HepG2 (cell line): ENCODE data around the gene SLC6A7. TPM values are rescaled to one million over a fixed set of nuclear protein-coding genes. Genes with fewer than 3 reads are reported as not detected.
A peak's percentile ranks its signal among the peaks of the same experiment; 100 is the strongest.

Experiments used
- ATAC-seq: fragments of 200-7000 bp; cut with Tn5 transposase; 3 replicates; pipeline ENCODE4 v1.9.1; 2020; ENCODE audit warnings: mild to moderate bottlenecking, moderate library complexity
- BruUV-seq: library from RNA; stranded (reverse); fragments of 400-500 nt; replicated peaks from 2 replicates; lab custom pipeline; 2021; lab: Mats Ljungman, UMichigan
- CTCF ChIA-PET: fragments of 300-600 bp; formaldehyde crosslinking; extraction: SDS; loops from one replicate; lab custom pipeline; 2021; ENCODE audit warnings: low total read pairs, inconsistent platforms, low intra/inter-chr PET ratio; lab: Yijun Ruan, JAX
- POLR2A ChIA-PET: fragments of 350-600 bp; sonication (Branson Sonifier 250); formaldehyde crosslinking; loops from one replicate; lab custom pipeline; 2020; ENCODE audit warnings: antibody characterized with exemption, inconsistent platforms; lab: Yijun Ruan, JAX
- DNase-seq: peaks from one replicate; pipeline ENCODE4 v3.0.0-alpha.2; 2015; ENCODE audit warnings: low spot score
- FAIRE-seq: peaks from 3 replicates; lab custom pipeline; 2011; peaks lifted over from hg19 to GRCh38; lab: Jason Lieb, UNC
- H2AFZ ChIP-seq: one replicate; pipeline ENCODE4 v1.6.1; 2011; ENCODE audit warnings: low read length, inconsistent platforms
- H3K27ac ChIP-seq: fragments of 300-600 bp; 3 replicates; pipeline ENCODE4 v1.8.0; 2011; ENCODE audit warnings: mixed run types, mild to moderate bottlenecking, mixed read lengths, low read length, inconsistent platforms; ENCODE audit not compliant: insufficient read depth; ENCODE audit errors: extremely low read length
- H3K27me3 ChIP-seq, 2 experiments: fragments of 200-600 bp in 1 of 2; 2 replicates in 1 of 2; 3 replicates in 1 of 2; pipeline versions ENCODE4 v1.6.0 to v1.8.0; 2011; ENCODE audit warnings: low read length in 2 of 2, mild to moderate bottlenecking in 2 of 2, moderate library complexity in 2 of 2, inconsistent platforms in 1 of 2; ENCODE audit not compliant: insufficient read depth in 2 of 2, control insufficient read depth in 1 of 2
- H3K36me3 ChIP-seq, 2 experiments: fragments of 200-600 bp in 1 of 2; replicated peaks in 1 of 2; 2 replicates in 1 of 2; 3 replicates in 1 of 2; pipeline versions ENCODE4 v1.5.1 to v1.8.0; 2011; ENCODE audit warnings: low read length in 2 of 2, inconsistent platforms in 1 of 2; ENCODE audit not compliant: insufficient read depth in 2 of 2, control insufficient read depth in 1 of 2
- H3K4me1 ChIP-seq: 2 replicates; pipeline ENCODE4 v1.5.1; 2012; ENCODE audit warnings: low read length, inconsistent platforms; ENCODE audit not compliant: insufficient read depth
- H3K4me2 ChIP-seq: 2 replicates; pipeline ENCODE4 v1.6.0; 2011; ENCODE audit warnings: low read depth, low read length, inconsistent platforms
- H3K4me3 ChIP-seq, 3 experiments: fragments of 200-600 bp in 1 of 3; sonication (generic), shearing (Covaris generic) in 1 of 3; replicated peaks in 1 of 3; 2 replicates each; pipeline ENCODE4 v1.5.1; 2011 to 2016; ENCODE audit warnings: low read length in 3 of 3, inconsistent platforms in 2 of 3, low read depth in 2 of 3, mild to moderate bottlenecking in 2 of 3, control low read depth in 1 of 3, mixed read lengths in 1 of 3; ENCODE audit not compliant: insufficient read depth in 1 of 3
- H3K79me2 ChIP-seq: one replicate; pipeline ENCODE4 v1.6.1; 2011; ENCODE audit warnings: low read length, inconsistent platforms; ENCODE audit not compliant: insufficient read depth
- H3K9ac ChIP-seq: 2 replicates; pipeline ENCODE4 v1.6.0; 2011; ENCODE audit warnings: mild to moderate bottlenecking, low read depth, low read length, inconsistent platforms; ENCODE audit not compliant: insufficient read depth
- H3K9me3 ChIP-seq: 2 replicates; pipeline ENCODE4 v1.5.1; 2012; ENCODE audit warnings: mild to moderate bottlenecking, low read length
- H4K20me1 ChIP-seq: 2 replicates; pipeline ENCODE4 v1.6.0; 2011; ENCODE audit warnings: inconsistent platforms, mild to moderate bottlenecking, low read length, moderate library complexity; ENCODE audit not compliant: insufficient read depth
- FOXA1 ChIP-seq, 2 experiments: fragments of 450-650 bp in 1 of 2; sonication (generic) in 1 of 2; formaldehyde crosslinking in 1 of 2; IDR thresholded peaks; 2 replicates each; pipeline versions ENCODE4 v1.4.0 to v1.6.1; 2016 to 2020; ENCODE audit warnings: missing genetic modification reagents in 1 of 2
- FOXJ3 ChIP-seq: sonication (generic); formaldehyde crosslinking; IDR thresholded peaks from 2 replicates; pipeline ENCODE4 v1.4.0; 2020; ENCODE audit warnings: missing genetic modification reagents, mild to moderate bottlenecking, borderline replicate concordance
- GATAD2A ChIP-seq: IDR thresholded peaks from 2 replicates; pipeline ENCODE4 v1.6.1; 2016
- GFI1 ChIP-seq: sonication (generic); formaldehyde crosslinking; IDR thresholded peaks from 2 replicates; pipeline ENCODE4 v1.5.0; 2020; ENCODE audit warnings: missing genetic modification reagents, mild to moderate bottlenecking, borderline replicate concordance
- HNRNPLL ChIP-seq: fragments of 200-400 bp; formaldehyde crosslinking; IDR thresholded peaks from 2 replicates; pipeline ENCODE4 v1.6.1; 2017; ENCODE audit warnings: mild to moderate bottlenecking, low read depth, low read length; ENCODE audit not compliant: poor library complexity, severe bottlenecking
- ISX ChIP-seq: sonication (generic); formaldehyde crosslinking; conservative IDR thresholded peaks from 2 replicates; pipeline ENCODE4 v1.5.0; 2020; ENCODE audit warnings: missing genetic modification reagents
- NR2F2 ChIP-seq: IDR thresholded peaks from 2 replicates; pipeline ENCODE4 v1.6.1; 2012; ENCODE audit warnings: low read depth, inconsistent platforms, borderline replicate concordance
- PRPF4 ChIP-seq: fragments of 200-400 bp; formaldehyde crosslinking; IDR thresholded peaks from 2 replicates; pipeline ENCODE4 v1.6.1; 2016; ENCODE audit warnings: low read length, low read depth; ENCODE audit not compliant: poor library complexity, severe bottlenecking
- SOX13 ChIP-seq, 3 experiments: fragments of 450-650 bp in 1 of 3; sonication (generic) in 1 of 3; formaldehyde crosslinking in 1 of 3; IDR thresholded peaks in 2 of 3; conservative IDR thresholded peaks in 1 of 3; 2 replicates each; pipeline versions ENCODE4 v1.5.0 to v1.6.1; 2016 to 2020; ENCODE audit warnings: antibody characterized with exemption in 1 of 3, mild to moderate bottlenecking in 1 of 3, missing compliant biosample characterization in 1 of 3, missing genetic modification reagents in 1 of 3, moderate library complexity in 1 of 3
- ZBTB8A ChIP-seq: sonication (generic); formaldehyde crosslinking; IDR thresholded peaks from 2 replicates; pipeline ENCODE4 v1.4.0; 2020; ENCODE audit warnings: mild to moderate bottlenecking, low read depth, missing genetic modification reagents, borderline replicate concordance
- ZFP62 ChIP-seq: sonication (generic); formaldehyde crosslinking; IDR thresholded peaks from 2 replicates; pipeline ENCODE4 v1.4.0; 2020; ENCODE audit warnings: missing genetic modification reagents
- ZNF225 ChIP-seq: sonication (generic); formaldehyde crosslinking; IDR thresholded peaks from 2 replicates; pipeline ENCODE4 v1.4.0; 2020; ENCODE audit warnings: mild to moderate bottlenecking, missing genetic modification reagents
- ZNF335 ChIP-seq: sonication (generic); formaldehyde crosslinking; IDR thresholded peaks from 2 replicates; pipeline ENCODE4 v1.4.0; 2020; ENCODE audit warnings: missing genetic modification reagents
- ZNF337 ChIP-seq: sonication (generic); formaldehyde crosslinking; IDR thresholded peaks from 2 replicates; pipeline ENCODE4 v1.5.1; 2020; ENCODE audit warnings: missing genetic modification reagents, low read depth, mild to moderate bottlenecking, borderline replicate concordance
- ZNF614 ChIP-seq: IDR thresholded peaks from 2 replicates; pipeline ENCODE4 v1.6.1; 2018; ENCODE audit warnings: missing biosample characterization, missing genetic modification reagents, inconsistent platforms, borderline replicate concordance
- ZNF768 ChIP-seq: sonication (generic); formaldehyde crosslinking; IDR thresholded peaks from 2 replicates; pipeline ENCODE4 v1.4.0; 2020; ENCODE audit warnings: missing genetic modification reagents
- WGBS: methylation state at CpG from one replicate; pipeline ENCODE4 v1.1.6; 2017; ENCODE audit warnings: low lambda C conversion rate; 5-methylcytosine and 5-hydroxymethylcytosine counted together
- in situ Hi-C: cut with HindIII; loops from 2 replicates; pipeline ENCODE4 v1.10.0; 2017; ENCODE audit warnings: low pct_unique_long_range_greater_than_20kb; ENCODE audit not compliant: extremely low pct_ligation_motif_present
- intact Hi-C: fragments of 100-400 bp; cut with micrococcal nuclease; formaldehyde crosslinking; loops from one replicate; pipeline ENCODE4 v1.10.0; 2022; ENCODE audit not compliant: unreplicated experiment
- polyA plus RNA-seq, 8 experiments: library from polyadenylated mRNA; depleted of rRNA in 3 of 8; stranded (reverse) in 7 of 8; unstranded in 1 of 8; fragments of >200 nt; fragmentation: Illumina TruSeq in 4 of 8; extraction: Trizol in 4 of 8; gene quantifications; 2 replicates each; pipeline versions ENCODE4 v1.2.1 to v1.2.3, GENCODE V29; 2011 to 2016; ENCODE audit warnings: low read depth in 4 of 8, missing spikeins in 1 of 8, mixed read lengths in 1 of 8; ENCODE audit not compliant: insufficient read depth in 1 of 8
- total RNA-seq, 5 experiments: library from RNA; depleted of rRNA; stranded (reverse); fragments of >200 nt; fragmentation: Illumina TruSeq; extraction: Trizol; gene quantifications; 2 replicates each; pipeline ENCODE4 v1.2.3, GENCODE V29; 2016; ENCODE audit warnings: low read depth in 1 of 5
- TF ChIP-seq, protein P1 (sequence below): sonication (generic); formaldehyde crosslinking; conservative IDR thresholded peaks from 2 replicates; pipeline ENCODE4 v1.8.0; 2022; ENCODE audit warnings: mild to moderate bottlenecking, moderate library complexity, missing genetic modification reagents
- TF ChIP-seq, protein P2 (sequence below): sonication (generic); formaldehyde crosslinking; IDR thresholded peaks from 2 replicates; pipeline ENCODE4 v1.5.1; 2020; ENCODE audit warnings: missing genetic modification reagents, mild to moderate bottlenecking, borderline replicate concordance
- TF ChIP-seq, protein P3 (sequence below): sonication (generic); formaldehyde crosslinking; conservative IDR thresholded peaks from 2 replicates; pipeline ENCODE4 v1.4.0; 2020; ENCODE audit warnings: mild to moderate bottlenecking, missing genetic modification reagents, moderate library complexity

Gene SLC6A7
- total and polyA plus RNA-seq, 2 of the 13 experiments (the other 11 are each of a cell fraction or from before 2014, with no cell fraction given): not detected

DNA sequence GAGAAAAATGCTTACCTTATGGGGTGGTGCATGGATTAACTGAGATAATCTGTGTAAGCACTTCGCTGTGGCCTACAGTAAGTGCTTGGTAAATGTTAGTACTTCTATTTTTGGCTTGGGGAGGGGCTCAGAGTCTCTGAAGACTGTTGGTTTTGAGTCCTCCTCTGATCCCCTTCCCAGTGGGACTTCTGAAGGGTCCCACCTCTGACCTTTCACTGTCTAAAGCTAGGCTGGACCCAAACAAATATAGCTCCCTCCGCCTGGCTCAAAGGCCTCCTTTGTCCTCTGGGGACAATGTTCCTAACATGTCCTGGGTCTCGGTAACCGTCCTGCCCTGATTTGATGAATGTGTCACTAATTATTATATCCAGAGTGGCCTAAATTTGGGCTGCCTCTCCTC is 64.9 kb downstream of the SLC6A7 start:
- Histone ChIP-seq H3K79me2 (no peaks in the 10 kb centered on the region), H3K27me3 (peaks cover 4 to 27% of the 10 kb centered on the region in 2 experiments; a peak in 4 of 5 replicates), H4K20me1 (no peaks in the 10 kb centered on the region), H3K4me3 (0 out of 6 replicates have a peak overlapping the region, but pooled peaks of 1 of the 3 experiments have one; percentile 5), H3K9me3 (no peaks in the 10 kb centered on the region), H2AFZ (no peak overlapping the region), H3K4me1 (peaks cover 50% of the 10 kb centered on the region), H3K27ac (no peak overlapping the region), H3K9ac (no peak overlapping the region), H3K36me3 (no peaks in the 10 kb centered on the region), H3K4me2 (peak overlapping the region; percentile 49)
- DNase-seq (peak; percentile 75), FAIRE-seq (peak; percentile 83), ATAC-seq (peak; percentile 65)
- 0% methylated on average over 4 of the region's 4 CpGs for WGBS
- ChIA-PET CTCF (no interaction called here), POLR2A (no interaction called here)
- in situ Hi-C loops (no loop called here), intact Hi-C loops (no loop called here)
- no TSS peak for BruUV-seq
- no peak for TF ChIP-seq ZNF337 (CRISPR knock-in tag)
- TF ChIP-seq ZNF335 (CRISPR knock-in tag): no peak
- no peak for TF ChIP-seq HNRNPLL
- no peak for TF ChIP-seq ZNF225
- TF ChIP-seq SOX13 (IDR thresholded peaks at IDR 0.05): no peak
- TF ChIP-seq SOX13 (CRISPR knock-in tag; conservative IDR thresholded peaks at IDR 0.05 in 1 of 2, IDR thresholded peaks at IDR 0.05 in 1 of 2): peak in 1 of 2 experiments; percentile 39; a peak in 2 of 4 replicates
- TF ChIP-seq, protein P1, sequence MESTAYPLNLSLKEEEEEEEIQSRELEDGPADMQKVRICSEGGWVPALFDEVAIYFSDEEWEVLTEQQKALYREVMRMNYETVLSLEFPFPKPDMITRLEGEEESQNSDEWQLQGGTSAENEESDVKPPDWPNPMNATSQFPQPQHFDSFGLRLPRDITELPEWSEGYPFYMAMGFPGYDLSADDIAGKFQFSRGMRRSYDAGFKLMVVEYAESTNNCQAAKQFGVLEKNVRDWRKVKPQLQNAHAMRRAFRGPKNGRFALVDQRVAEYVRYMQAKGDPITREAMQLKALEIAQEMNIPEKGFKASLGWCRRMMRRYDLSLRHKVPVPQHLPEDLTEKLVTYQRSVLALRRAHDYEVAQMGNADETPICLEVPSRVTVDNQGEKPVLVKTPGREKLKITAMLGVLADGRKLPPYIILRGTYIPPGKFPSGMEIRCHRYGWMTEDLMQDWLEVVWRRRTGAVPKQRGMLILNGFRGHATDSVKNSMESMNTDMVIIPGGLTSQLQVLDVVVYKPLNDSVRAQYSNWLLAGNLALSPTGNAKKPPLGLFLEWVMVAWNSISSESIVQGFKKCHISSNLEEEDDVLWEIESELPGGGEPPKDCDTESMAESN (CRISPR knock-in tag): no peak
- no peak for TF ChIP-seq FOXA1 (IDR thresholded peaks at IDR 0.05)
- peak; percentile 18; the same call in 1 of the 2 replicates for TF ChIP-seq FOXA1 (CRISPR knock-in tag; IDR thresholded peaks at IDR 0.05)
- TF ChIP-seq, protein P2, sequence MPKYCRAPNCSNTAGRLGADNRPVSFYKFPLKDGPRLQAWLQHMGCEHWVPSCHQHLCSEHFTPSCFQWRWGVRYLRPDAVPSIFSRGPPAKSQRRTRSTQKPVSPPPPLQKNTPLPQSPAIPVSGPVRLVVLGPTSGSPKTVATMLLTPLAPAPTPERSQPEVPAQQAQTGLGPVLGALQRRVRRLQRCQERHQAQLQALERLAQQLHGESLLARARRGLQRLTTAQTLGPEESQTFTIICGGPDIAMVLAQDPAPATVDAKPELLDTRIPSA: no peak
- no peak for TF ChIP-seq ZNF614 (CRISPR knock-in tag)
- no peak for TF ChIP-seq FOXJ3 (CRISPR knock-in tag)
- TF ChIP-seq ZFP62 (CRISPR knock-in tag): no peak
- no peak for TF ChIP-seq ZNF768 (CRISPR knock-in tag)
- TF ChIP-seq NR2F2: peak; percentile 88
- no peak for TF ChIP-seq ZBTB8A (CRISPR knock-in tag)
- no peak for TF ChIP-seq ISX
- TF ChIP-seq, protein P3, sequence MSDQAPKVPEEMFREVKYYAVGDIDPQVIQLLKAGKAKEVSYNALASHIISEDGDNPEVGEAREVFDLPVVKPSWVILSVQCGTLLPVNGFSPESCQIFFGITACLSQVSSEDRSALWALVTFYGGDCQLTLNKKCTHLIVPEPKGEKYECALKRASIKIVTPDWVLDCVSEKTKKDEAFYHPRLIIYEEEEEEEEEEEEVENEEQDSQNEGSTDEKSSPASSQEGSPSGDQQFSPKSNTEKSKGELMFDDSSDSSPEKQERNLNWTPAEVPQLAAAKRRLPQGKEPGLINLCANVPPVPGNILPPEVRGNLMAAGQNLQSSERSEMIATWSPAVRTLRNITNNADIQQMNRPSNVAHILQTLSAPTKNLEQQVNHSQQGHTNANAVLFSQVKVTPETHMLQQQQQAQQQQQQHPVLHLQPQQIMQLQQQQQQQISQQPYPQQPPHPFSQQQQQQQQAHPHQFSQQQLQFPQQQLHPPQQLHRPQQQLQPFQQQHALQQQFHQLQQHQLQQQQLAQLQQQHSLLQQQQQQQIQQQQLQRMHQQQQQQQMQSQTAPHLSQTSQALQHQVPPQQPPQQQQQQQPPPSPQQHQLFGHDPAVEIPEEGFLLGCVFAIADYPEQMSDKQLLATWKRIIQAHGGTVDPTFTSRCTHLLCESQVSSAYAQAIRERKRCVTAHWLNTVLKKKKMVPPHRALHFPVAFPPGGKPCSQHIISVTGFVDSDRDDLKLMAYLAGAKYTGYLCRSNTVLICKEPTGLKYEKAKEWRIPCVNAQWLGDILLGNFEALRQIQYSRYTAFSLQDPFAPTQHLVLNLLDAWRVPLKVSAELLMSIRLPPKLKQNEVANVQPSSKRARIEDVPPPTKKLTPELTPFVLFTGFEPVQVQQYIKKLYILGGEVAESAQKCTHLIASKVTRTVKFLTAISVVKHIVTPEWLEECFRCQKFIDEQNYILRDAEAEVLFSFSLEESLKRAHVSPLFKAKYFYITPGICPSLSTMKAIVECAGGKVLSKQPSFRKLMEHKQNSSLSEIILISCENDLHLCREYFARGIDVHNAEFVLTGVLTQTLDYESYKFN (CRISPR knock-in tag): 0 out of 2 replicates have a peak, but pooled peaks have one; percentile 19
- TF ChIP-seq PRPF4: no peak
- 0 out of 2 replicates have a peak, but pooled peaks have one; percentile 10 for TF ChIP-seq GATAD2A (CRISPR knock-in tag)
- peak; percentile 77 for TF ChIP-seq GFI1 (CRISPR knock-in tag)
